ENCODE measurements around the gene ANKRD52. TPM values are rescaled to one million over a fixed set of nuclear protein-coding genes. Genes with fewer than 3 reads are reported as not detected.
"Not testable (repeated sequence)": the region's sequence is repeated elsewhere in the genome, so short reads cannot be mapped to it uniquely, and the experiment has no call there.

The ANKRD52 gene
- polyA plus RNA-seq, 2 of the 4 experiments (the other 2 are of a cell fraction): 26.1 to 48.7 TPM

GRCh38 chr12:56274299-56274698 is 16.1 kb upstream of the ANKRD52 start:
- H3K4me1 ChIP-seq: no peaks in the 10 kb centered on the region
- ChIA-PET CTCF (interaction anchor here (0.9 to 9.8 kb wide), 2 partner anchors 21 to 77 kb away, joined by 4 to 146 read pairs; partner anchors contain the start of gene ANKRD52), POLR2A (interaction anchor here (0.7 kb wide), 1 partner anchor 73 kb away, joined by 6 read pairs; no protein-coding TSS in a partner anchor)
- no peak overlapping the region for H3K4me2 ChIP-seq
- ATAC-seq: no peak
- no peak for DNase-seq (ENCODE audit: low read depth in 1 of 2, low spot score in 1 of 2)
- H3K27ac ChIP-seq: no peak overlapping the region
- H3K9me3 ChIP-seq: no peaks in the 10 kb centered on the region
- H3K4me3 ChIP-seq: no peak overlapping the region
- FAIRE-seq: no peak
- WGBS (ENCODE audit: missing lambda C conversion rate): 100% methylated on average over 2 of the region's 2 CpGs
- TF ChIP-seq POLR2AphosphoS2 (conservative IDR thresholded peaks at IDR 0.05; ENCODE audit: low read length) (no peak), KDM5A (IDR thresholded peaks at IDR 0.05) (no peak), HDAC2 (IDR thresholded peaks at IDR 0.05) (no peak), ELK1 (IDR thresholded peaks at IDR 0.05; ENCODE audit: low read depth, low read length) (no peak), HOXB13 (CRISPR knock-in tag; IDR thresholded peaks at IDR 0.05; ENCODE audit: low read depth) (no peak), POLR2A (IDR thresholded peaks at IDR 0.05; ENCODE audit: low read length) (no peak)

- WGBS (ENCODE audit: missing lambda C conversion rate): 91% methylated on average over 2 of the region's 2 CpGs
- not testable (repeated sequence) for H3K4me2 ChIP-seq
Measured at GRCh38 chr12:56272468-56272867, 14.3 kb upstream of the ANKRD52 start.

GRCh38 chr12:56271031-56271430 is 12.8 kb upstream of the ANKRD52 start:
- no peak for FAIRE-seq
- ChIA-PET CTCF (interaction anchor here (0.7 to 9.8 kb wide), 11 partner anchors 15 to 153 kb away, joined by 3 to 146 read pairs (median 4); partner anchors contain the start of genes ANKRD52, SMARCC2 and ZC3H10), POLR2A (interaction anchor here (1.3 kb wide), 1 partner anchor 49 kb away, joined by 4 read pairs; the partner anchor contains the start of gene RNF41)

More at GRCh38 chr12:56272468-56272867, 14.3 kb upstream of the ANKRD52 start:
- POLR2A ChIA-PET; H3K4me1 ChIP-seq; H3K9me3 ChIP-seq; H3K4me3 ChIP-seq; FAIRE-seq; H3K27ac ChIP-seq; DNase-seq (ENCODE audit: low read depth in 1 of 2, low spot score in 1 of 2); ATAC-seq: not testable (repeated sequence)
- CTCF ChIA-PET: interaction anchor here (1.3 to 9.8 kb wide), 3 partner anchors 19 to 64 kb away, joined by 3 to 146 read pairs (median 3); partner anchors contain the start of gene ANKRD52

More at GRCh38 chr12:56271031-56271430, 12.8 kb upstream of the ANKRD52 start:
- Histone ChIP-seq H3K4me3 (no peak overlapping the region), H3K27ac (no peak overlapping the region), H3K4me1 (peaks cover 10% of the 10 kb centered on the region; the same call in 2 of the 3 replicates), H3K4me2 (no peak overlapping the region), H3K9me3 (no peaks in the 10 kb centered on the region)
- DNase-seq (ENCODE audit: low read depth in 1 of 2, low spot score in 1 of 2): peak; percentile 48 to 50
- WGBS (ENCODE audit: missing lambda C conversion rate): 47% methylated on average over 1 of the region's 1 CpG
- peak; percentile 45 to 51; a peak in 4 of 6 replicates for ATAC-seq
- TF ChIP-seq SMC3 (IDR thresholded peaks at IDR 0.05) (0 out of 3 replicates have a peak, but pooled peaks have one; percentile 26), ZNF302 (CRISPR knock-in tag; IDR thresholded peaks at IDR 0.05) (0 out of 2 replicates have a peak, but pooled peaks have one; percentile 30), RCOR1 (IDR thresholded peaks at IDR 0.05; ENCODE audit: low read depth, low read length) (no peak), TFCP2L1 (CRISPR knock-in tag; IDR thresholded peaks at IDR 0.05) (no peak), REST (IDR thresholded peaks at IDR 0.05) (no peak), CEBPB (IDR thresholded peaks at IDR 0.05) (no peak), RAD21 (conservative IDR thresholded peaks at IDR 0.05 in 1 of 2, IDR thresholded peaks at IDR 0.05 in 1 of 2) (peak; percentile 31 to 52; a peak in 3 of 5 replicates), BHLHE40 (IDR thresholded peaks at IDR 0.05; ENCODE audit: low read depth, low read length) (no peak), HES2 (IDR thresholded peaks at IDR 0.05) (no peak), CTCF (IDR thresholded peaks at IDR 0.05) (peak; percentile 59), HOXB5 (CRISPR knock-in tag; IDR thresholded peaks at IDR 0.05) (no peak), ZSCAN20 (CRISPR knock-in tag; IDR thresholded peaks at IDR 0.05) (no peak)

Measured in A549 (cell line).